SK-MEL-5 (cell line): Measurements from ENCODE around the gene LDLRAD3. TPM values are rescaled to one million over a fixed set of nuclear protein-coding genes. Genes with fewer than 3 reads are reported as not detected.

ENCODE experiments used
- DNase-seq: peaks from one replicate; pipeline ENCODE4 v3.0.0-alpha.2; 2016; ENCODE audit warnings: low read depth, low spot score
- in situ Hi-C: cut with HindIII; loops from 2 replicates; pipeline ENCODE4 v1.10.0; 2016; ENCODE audit warnings: low sequenced_read_pairs, high pct_unique_total_duplicates, low pct_unique_long_range_greater_than_20kb
- total RNA-seq: library from RNA; depleted of rRNA; stranded (reverse); fragments of >200 nt; shearing (Covaris generic); gene quantifications from 2 replicates; pipeline ENCODE4 v1.2.3, GENCODE V29; 2014

LDLRAD3 gene
- total RNA-seq, 1 experiment from 2014 or later, result 28.6 TPM

- in situ Hi-C loops, result no loop called here
- no peak for DNase-seq
Observed at GRCh38 chr11:36092314-36093030, 148.6 kb downstream of the LDLRAD3 start.

DNA sequence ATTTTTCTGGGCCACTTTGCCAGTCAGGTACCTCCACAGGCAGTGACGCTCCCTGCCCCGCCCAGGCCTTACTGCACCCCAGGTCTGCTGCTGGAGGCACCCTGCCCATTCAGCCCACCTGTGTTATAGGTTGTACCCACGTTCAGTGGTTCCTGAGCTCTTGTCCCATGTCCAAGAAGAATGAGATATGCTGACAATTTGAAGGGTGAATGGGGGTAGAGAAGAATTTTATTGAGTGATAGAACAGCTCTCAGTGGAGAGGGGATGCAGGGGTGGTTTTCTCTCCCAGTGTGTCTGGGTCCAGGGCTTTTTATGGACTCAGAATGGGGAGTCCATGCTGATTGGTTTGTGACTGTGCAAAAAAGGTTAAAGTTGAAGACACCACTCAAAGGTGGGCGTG, 149.7 kb downstream of the LDLRAD3 start:
- DNase-seq, result no peak
- in situ Hi-C loops, result no loop called here

DNA sequence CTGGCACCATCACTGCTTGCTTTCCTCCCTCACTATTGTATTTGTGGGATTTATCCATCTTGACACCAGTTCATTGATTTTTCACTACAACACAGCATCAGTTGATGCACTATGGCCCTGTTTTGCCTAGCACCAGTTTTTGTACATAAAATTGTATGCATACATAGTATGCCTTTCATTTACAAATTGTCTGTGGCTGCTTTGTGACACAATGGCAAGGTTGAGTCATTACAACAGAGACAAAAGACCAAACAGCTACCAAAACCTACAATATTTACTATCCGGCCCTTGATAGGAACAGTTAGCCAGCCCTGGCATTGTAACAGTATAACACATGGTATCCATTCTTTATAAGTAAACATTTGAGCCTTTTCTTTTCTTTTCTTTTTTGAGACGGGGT, 150.3 kb downstream of the LDLRAD3 start:
- in situ Hi-C loops, result no loop called here
- no peak for DNase-seq

- in situ Hi-C loops, result no loop called here
- no peak for DNase-seq
Observed at GRCh38 chr11:36095716-36096115, 151.9 kb downstream of the LDLRAD3 start.

- no peak for DNase-seq
- in situ Hi-C loops, result no loop called here
Observed at GRCh38 chr11:36097219-36097650, 153.4 kb downstream of the LDLRAD3 start.

GRCh38 chr11:36098087-36098486, 154.2 kb downstream of the LDLRAD3 start:
- in situ Hi-C loops, result no loop called here
- DNase-seq, result no peak

DNA sequence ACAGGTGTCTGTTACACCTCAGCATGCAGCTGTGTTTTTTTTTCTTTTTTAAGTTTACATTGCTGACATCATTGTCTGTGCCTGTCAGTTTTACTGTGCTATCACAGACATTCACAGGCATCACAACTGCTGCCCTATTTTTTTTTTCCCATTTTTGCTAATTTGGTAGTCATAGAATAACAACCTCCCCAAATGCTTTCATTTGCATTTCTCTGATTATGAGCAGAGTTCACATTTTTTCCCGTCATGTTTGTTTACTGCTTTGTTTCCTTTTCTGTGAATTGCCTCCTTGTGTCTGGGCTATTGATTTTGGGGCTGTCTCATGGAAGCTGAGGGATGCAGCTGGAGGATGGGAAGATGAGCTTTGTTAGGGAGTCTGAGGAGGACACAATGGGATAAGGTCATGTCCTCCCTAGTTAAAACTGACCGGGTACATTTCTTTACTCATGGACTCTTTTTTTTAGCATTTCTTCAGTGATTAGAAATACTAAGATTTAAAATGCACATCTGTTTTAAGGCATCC, 155.1 kb downstream of the LDLRAD3 start:
- DNase-seq, result no peak
- in situ Hi-C loops, result no loop called here

GRCh38 chr11:36101466-36101865, 157.6 kb downstream of the LDLRAD3 start:
- DNase-seq, result no peak
- in situ Hi-C loops, result no loop called here

- in situ Hi-C loops, result no loop called here
- DNase-seq, result no peak
Observed at GRCh38 chr11:36102868-36103267, 159.0 kb downstream of the LDLRAD3 start.

- in situ Hi-C loops, result no loop called here
- DNase-seq, result no peak
Observed at GRCh38 chr11:36103933-36104530, 160.2 kb downstream of the LDLRAD3 start.

- in situ Hi-C loops, result no loop called here
- DNase-seq, result no peak
Observed at GRCh38 chr11:36104660-36104992, 160.8 kb downstream of the LDLRAD3 start.

GRCh38 chr11:36105743-36106581, 162.1 kb downstream of the LDLRAD3 start:
- in situ Hi-C loops, result no loop called here

GRCh38 chr11:36107547-36107946, 163.7 kb downstream of the LDLRAD3 start:
- no peak for DNase-seq
- in situ Hi-C loops, result no loop called here

More at GRCh38 chr11:36105743-36106581, 162.1 kb downstream of the LDLRAD3 start:
- DNase-seq, result no peak

GRCh38 chr11:36108881-36109589, 165.2 kb downstream of the LDLRAD3 start:
- in situ Hi-C loops, result no loop called here

DNA sequence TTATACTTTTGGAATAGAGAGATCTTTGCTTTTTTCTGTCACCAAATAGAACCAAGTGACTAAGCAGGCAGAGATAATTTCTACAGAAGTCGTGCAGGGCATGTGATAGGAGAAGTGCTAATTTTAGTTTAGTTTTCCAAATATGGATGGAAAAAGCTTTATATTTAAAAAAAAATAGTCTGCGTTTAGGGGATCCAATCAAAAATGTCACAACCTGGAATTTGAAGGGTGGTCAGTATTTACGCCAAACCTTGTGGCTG, 165.7 kb downstream of the LDLRAD3 start:
- in situ Hi-C loops, result no loop called here
- no peak for DNase-seq

More at GRCh38 chr11:36108881-36109589, 165.2 kb downstream of the LDLRAD3 start:
- DNase-seq, result no peak

DNA sequence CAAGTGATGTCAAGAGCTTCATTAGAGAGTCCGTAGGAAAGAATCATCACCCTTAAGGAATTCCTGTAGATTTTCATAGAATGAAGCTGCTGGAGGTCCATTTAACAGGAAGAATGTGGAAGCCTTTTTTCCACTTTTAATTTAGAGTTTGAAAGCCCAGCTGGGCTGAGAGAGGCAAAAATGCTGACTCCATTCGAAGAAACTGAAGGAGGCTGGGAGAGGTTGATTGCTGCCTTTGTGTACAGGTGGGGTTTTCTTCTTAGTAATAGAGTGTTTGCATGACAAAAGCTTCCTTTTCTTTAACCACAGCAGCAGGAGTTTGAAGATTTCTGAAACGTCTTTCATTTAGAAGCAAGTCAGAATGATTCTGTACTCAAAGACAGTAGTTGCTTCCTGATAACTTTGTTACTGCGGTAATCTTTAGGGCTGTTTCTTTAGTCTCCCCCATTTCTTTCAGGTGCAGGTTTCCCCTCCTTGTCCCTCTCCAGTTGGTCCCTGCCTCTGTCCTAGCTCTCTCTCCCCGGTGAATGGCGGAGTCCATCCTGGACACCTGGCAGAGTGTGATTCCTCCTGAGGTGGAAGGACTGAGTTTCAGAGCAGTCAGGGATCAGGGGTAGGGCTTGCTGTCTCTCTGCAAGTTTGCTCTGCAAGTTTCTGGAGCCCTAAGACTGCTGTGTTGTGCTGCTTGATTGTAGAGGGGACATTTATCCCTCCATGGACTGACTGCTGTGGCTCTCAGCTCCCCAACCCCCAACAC, 166.2 kb downstream of the LDLRAD3 start:
- in situ Hi-C loops, result no loop called here
- DNase-seq, result no peak

- in situ Hi-C loops, result no loop called here
Observed at GRCh38 chr11:36110668-36111410, 167.0 kb downstream of the LDLRAD3 start.

More at GRCh38 chr11:36110668-36111410, 167.0 kb downstream of the LDLRAD3 start:
- no peak for DNase-seq
